ENCODE results near the gene SLIT1.

The SLIT1 gene

GRCh38 chr10:97142834-97143233 lies 42.9 kb downstream of the SLIT1 start:
- H3K36me3 ChIP-seq (ENCODE audit: control insufficient read depth, insufficient read depth, low read length), result no peaks in the 10 kb centered on the region

GRCh38 chr10:97140902-97141745 lies 44.6 kb downstream of the SLIT1 start:
- Histone ChIP-seq H3K4me3 (ENCODE audit: low read length) (no peak overlapping the region), H3K4me1 (ENCODE audit: control insufficient read depth, insufficient read depth, low read length) (no peaks in the 10 kb centered on the region), H3K9ac (ENCODE audit: low read length) (no peak overlapping the region), H3K36me3 (ENCODE audit: control insufficient read depth, insufficient read depth, low read length) (no peaks in the 10 kb centered on the region), H3K9me3 (ENCODE audit: control insufficient read depth, low read length) (no peaks in the 10 kb centered on the region), H3K27me3 (ENCODE audit: control insufficient read depth, insufficient read depth, low read length) (peaks cover 11% of the 10 kb centered on the region)

More at GRCh38 chr10:97142834-97143233, 42.9 kb downstream of the SLIT1 start:
- Histone ChIP-seq H3K4me3 (ENCODE audit: low read length) (no peak overlapping the region), H3K27me3 (ENCODE audit: control insufficient read depth, insufficient read depth, low read length) (peaks cover 11% of the 10 kb centered on the region), H3K4me1 (ENCODE audit: control insufficient read depth, insufficient read depth, low read length) (no peaks in the 10 kb centered on the region), H3K9me3 (ENCODE audit: control insufficient read depth, low read length) (no peaks in the 10 kb centered on the region), H3K9ac (ENCODE audit: low read length) (no peak overlapping the region)

- Histone ChIP-seq H3K4me3 (ENCODE audit: low read length) (no peak overlapping the region), H3K9me3 (ENCODE audit: control insufficient read depth, low read length) (no peaks in the 10 kb centered on the region), H3K9ac (ENCODE audit: low read length) (no peak overlapping the region), H3K4me1 (ENCODE audit: control insufficient read depth, insufficient read depth, low read length) (no peaks in the 10 kb centered on the region), H3K36me3 (ENCODE audit: control insufficient read depth, insufficient read depth, low read length) (no peaks in the 10 kb centered on the region), H3K27me3 (ENCODE audit: control insufficient read depth, insufficient read depth, low read length) (peaks cover 11% of the 10 kb centered on the region)
Observed at GRCh38 chr10:97140049-97140846, 45.5 kb downstream of the SLIT1 start.

GRCh38 chr10:97139651-97140048 lies 46.1 kb downstream of the SLIT1 start:
- Histone ChIP-seq H3K9ac (ENCODE audit: low read length) (no peak overlapping the region), H3K4me1 (ENCODE audit: control insufficient read depth, insufficient read depth, low read length) (no peaks in the 10 kb centered on the region), H3K9me3 (ENCODE audit: control insufficient read depth, low read length) (no peaks in the 10 kb centered on the region), H3K4me3 (ENCODE audit: low read length) (no peak overlapping the region), H3K36me3 (ENCODE audit: control insufficient read depth, insufficient read depth, low read length) (no peaks in the 10 kb centered on the region), H3K27me3 (ENCODE audit: control insufficient read depth, insufficient read depth, low read length) (peaks cover 11% of the 10 kb centered on the region)

GRCh38 chr10:97138846-97139245 lies 46.9 kb downstream of the SLIT1 start:
- Histone ChIP-seq H3K36me3 (ENCODE audit: control insufficient read depth, insufficient read depth, low read length) (no peaks in the 10 kb centered on the region), H3K9ac (ENCODE audit: low read length) (no peak overlapping the region), H3K4me1 (ENCODE audit: control insufficient read depth, insufficient read depth, low read length) (no peaks in the 10 kb centered on the region), H3K9me3 (ENCODE audit: control insufficient read depth, low read length) (no peaks in the 10 kb centered on the region), H3K4me3 (ENCODE audit: low read length) (no peak overlapping the region), H3K27me3 (ENCODE audit: control insufficient read depth, insufficient read depth, low read length) (peaks cover 11% of the 10 kb centered on the region)

- Histone ChIP-seq H3K9ac (ENCODE audit: low read length) (no peak overlapping the region), H3K27me3 (ENCODE audit: control insufficient read depth, insufficient read depth, low read length) (peaks cover 11% of the 10 kb centered on the region), H3K36me3 (ENCODE audit: control insufficient read depth, insufficient read depth, low read length) (no peaks in the 10 kb centered on the region), H3K4me1 (ENCODE audit: control insufficient read depth, insufficient read depth, low read length) (no peaks in the 10 kb centered on the region), H3K9me3 (ENCODE audit: control insufficient read depth, low read length) (no peaks in the 10 kb centered on the region), H3K4me3 (ENCODE audit: low read length) (no peak overlapping the region)
Observed at GRCh38 chr10:97138174-97138573, 47.6 kb downstream of the SLIT1 start.

DNA sequence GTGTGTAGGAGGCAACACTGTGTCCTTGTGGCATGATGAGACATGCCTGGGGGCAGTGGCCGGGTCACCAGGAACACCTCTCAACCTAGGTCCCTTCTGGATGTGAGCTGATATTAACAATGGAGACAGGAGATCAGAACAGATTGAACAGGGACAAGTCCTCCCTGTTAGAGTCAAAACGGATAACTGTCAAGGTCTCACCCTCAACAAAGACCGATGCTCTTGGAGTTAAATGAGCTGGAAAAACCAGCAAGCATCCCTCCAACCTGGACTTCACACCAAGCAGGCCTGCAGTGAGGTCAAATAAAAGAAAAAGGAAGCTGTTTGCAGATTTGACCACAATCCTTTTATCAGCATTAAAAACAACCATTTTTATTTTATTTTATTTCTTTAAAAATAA lies 49.0 kb downstream of the SLIT1 start:
- Histone ChIP-seq H3K36me3 (ENCODE audit: control insufficient read depth, insufficient read depth, low read length) (no peaks in the 10 kb centered on the region), H3K27me3 (ENCODE audit: control insufficient read depth, insufficient read depth, low read length) (peaks cover 11% of the 10 kb centered on the region), H3K4me1 (ENCODE audit: control insufficient read depth, insufficient read depth, low read length) (no peaks in the 10 kb centered on the region), H3K4me3 (ENCODE audit: low read length) (no peak overlapping the region), H3K9me3 (ENCODE audit: control insufficient read depth, low read length) (no peaks in the 10 kb centered on the region), H3K9ac (ENCODE audit: low read length) (no peak overlapping the region)

- Histone ChIP-seq H3K36me3 (ENCODE audit: control insufficient read depth, insufficient read depth, low read length) (no peaks in the 10 kb centered on the region), H3K9me3 (ENCODE audit: control insufficient read depth, low read length) (no peaks in the 10 kb centered on the region), H3K9ac (ENCODE audit: low read length) (no peak overlapping the region)
Observed at GRCh38 chr10:97135464-97135863, 50.3 kb downstream of the SLIT1 start.

DNA sequence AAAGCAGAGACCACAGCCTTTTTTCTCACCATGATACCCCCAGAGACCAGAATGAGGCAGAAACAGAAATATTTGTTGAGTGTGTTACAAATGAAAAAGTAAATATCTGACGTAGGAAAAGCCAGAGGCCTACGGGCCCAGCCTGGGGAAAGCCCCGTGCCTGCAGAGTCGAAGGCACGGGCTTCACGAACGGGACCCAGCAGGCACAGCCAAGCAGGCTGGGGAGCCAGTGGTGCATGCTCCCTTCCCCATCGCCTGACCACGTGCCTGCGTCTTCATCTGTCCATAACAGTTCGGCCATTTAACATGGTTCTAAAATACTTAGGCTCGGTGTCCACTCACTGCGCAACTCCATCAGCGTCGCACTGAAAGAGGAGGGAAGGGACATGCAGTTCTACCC lies 50.8 kb downstream of the SLIT1 start:
- Histone ChIP-seq H3K9me3 (ENCODE audit: control insufficient read depth, low read length) (no peaks in the 10 kb centered on the region), H3K9ac (ENCODE audit: low read length) (no peak overlapping the region), H3K4me1 (ENCODE audit: control insufficient read depth, insufficient read depth, low read length) (no peaks in the 10 kb centered on the region), H3K4me3 (ENCODE audit: low read length) (no peak overlapping the region), H3K36me3 (ENCODE audit: control insufficient read depth, insufficient read depth, low read length) (no peaks in the 10 kb centered on the region), H3K27me3 (ENCODE audit: control insufficient read depth, insufficient read depth, low read length) (no peaks in the 10 kb centered on the region)

More at GRCh38 chr10:97135464-97135863, 50.3 kb downstream of the SLIT1 start:
- Histone ChIP-seq H3K4me1 (ENCODE audit: control insufficient read depth, insufficient read depth, low read length) (no peaks in the 10 kb centered on the region), H3K27me3 (ENCODE audit: control insufficient read depth, insufficient read depth, low read length) (peaks cover 3% of the 10 kb centered on the region), H3K4me3 (ENCODE audit: low read length) (no peak overlapping the region)

- no peaks in the 10 kb centered on the region for H3K9me3 ChIP-seq (ENCODE audit: control insufficient read depth, low read length)
- no peaks in the 10 kb centered on the region for H3K27me3 ChIP-seq (ENCODE audit: control insufficient read depth, insufficient read depth, low read length)
- no peaks in the 10 kb centered on the region for H3K36me3 ChIP-seq (ENCODE audit: control insufficient read depth, insufficient read depth, low read length)
- no peak overlapping the region for H3K4me3 ChIP-seq (ENCODE audit: low read length)
- H3K9ac ChIP-seq (ENCODE audit: low read length), result no peak overlapping the region
- H3K4me1 ChIP-seq (ENCODE audit: control insufficient read depth, insufficient read depth, low read length), result no peaks in the 10 kb centered on the region
Observed at GRCh38 chr10:97134110-97134509, 51.6 kb downstream of the SLIT1 start.

DNA sequence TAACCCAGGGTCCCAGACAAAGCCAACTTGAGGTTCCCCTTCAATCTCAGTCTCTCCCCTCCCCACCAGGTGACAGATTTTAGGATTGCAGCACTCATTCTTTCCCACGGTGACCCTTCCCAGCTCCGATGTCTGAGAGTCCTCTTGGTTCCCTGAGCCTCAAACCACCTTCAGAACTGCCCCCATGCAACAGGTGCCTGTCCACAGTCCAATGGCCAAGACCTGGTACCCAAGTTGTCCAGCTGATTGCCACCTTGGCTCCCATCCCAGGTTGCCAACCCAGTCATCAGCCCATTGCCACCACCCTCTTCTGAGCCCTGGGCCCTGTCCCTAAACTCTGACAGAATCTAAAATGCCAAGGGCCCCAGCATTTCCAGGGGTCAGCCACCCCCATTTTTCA lies 53.5 kb downstream of the SLIT1 start:
- Histone ChIP-seq H3K27me3 (ENCODE audit: control insufficient read depth, insufficient read depth, low read length) (no peaks in the 10 kb centered on the region), H3K36me3 (ENCODE audit: control insufficient read depth, insufficient read depth, low read length) (no peaks in the 10 kb centered on the region), H3K4me3 (ENCODE audit: low read length) (no peak overlapping the region), H3K9me3 (ENCODE audit: control insufficient read depth, low read length) (no peaks in the 10 kb centered on the region), H3K9ac (ENCODE audit: low read length) (no peak overlapping the region), H3K4me1 (ENCODE audit: control insufficient read depth, insufficient read depth, low read length) (no peaks in the 10 kb centered on the region)

- no peaks in the 10 kb centered on the region for H3K4me1 ChIP-seq (ENCODE audit: control insufficient read depth, insufficient read depth, low read length)
- H3K9ac ChIP-seq (ENCODE audit: low read length), result no peak overlapping the region
Observed at GRCh38 chr10:97131666-97132065, 54.1 kb downstream of the SLIT1 start.

More at GRCh38 chr10:97131666-97132065, 54.1 kb downstream of the SLIT1 start:
- Histone ChIP-seq H3K9me3 (ENCODE audit: control insufficient read depth, low read length) (no peaks in the 10 kb centered on the region), H3K36me3 (ENCODE audit: control insufficient read depth, insufficient read depth, low read length) (no peaks in the 10 kb centered on the region), H3K27me3 (ENCODE audit: control insufficient read depth, insufficient read depth, low read length) (no peaks in the 10 kb centered on the region), H3K4me3 (ENCODE audit: low read length) (no peak overlapping the region)
